Tibial nerve (tissue), 4 donors: ENCODE data around the gene ZNF827. TPM values are rescaled to one million over a fixed set of nuclear protein-coding genes. Genes with fewer than 3 reads are reported as not detected.

Source experiments
- DNase-seq, 2 donors: peaks; one replicate each; pipeline ENCODE4 v3.0.0-alpha.2; 2019; ENCODE audit warnings: low spot score in 2 of 2
- H3K27ac ChIP-seq, 4 donors: fragments of 200-600 bp; sonication (generic) in 3 of 4; one replicate each; pipeline ENCODE4 v1.5.1; 2017 to 2019; ENCODE audit warnings: mild to moderate bottlenecking in 1 of 4
- H3K27me3 ChIP-seq, 2 donors: fragments of 200-600 bp; sonication (generic) in 1 of 2; one replicate each; pipeline versions ENCODE4 v1.5.1 to v1.6.0; 2017 to 2019
- H3K36me3 ChIP-seq, 3 donors: fragments of 200-600 bp; sonication (generic); one replicate each; pipeline ENCODE4 v1.5.1; 2018 to 2019
- H3K4me1 ChIP-seq, 4 donors: fragments of 200-600 bp; sonication (generic) in 3 of 4; one replicate each; pipeline ENCODE4 v1.5.1; 2017 to 2019
- H3K4me3 ChIP-seq, 4 donors: fragments of 200-600 bp; sonication (generic) in 3 of 4; one replicate each; pipeline ENCODE4 v1.5.1; 2017 to 2019; ENCODE audit warnings: mild to moderate bottlenecking in 1 of 4, moderate library complexity in 1 of 4
- H3K9me3 ChIP-seq, 4 donors: fragments of 200-600 bp; sonication (generic) in 3 of 4; one replicate each; pipeline ENCODE4 v1.5.1; 2017 to 2019
- EP300 ChIP-seq, 2 donors: sonication (generic); formaldehyde crosslinking; IDR thresholded peaks; one replicate each; pipeline ENCODE4 v1.6.1; 2017; ENCODE audit warnings: antibody characterized with exemption in 2 of 2, mild to moderate bottlenecking in 1 of 2
- POLR2A ChIP-seq, 2 donors: fragments of 450-650 bp; IDR thresholded peaks; one replicate each; pipeline ENCODE4 v1.6.1; 2017; ENCODE audit warnings: antibody characterized with exemption in 2 of 2, mild to moderate bottlenecking in 2 of 2, moderate library complexity in 2 of 2
- WGBS, 2 donors: methylation state at CpG; one replicate each; pipeline ENCODE4 v1.1.5; 2018; 5-methylcytosine and 5-hydroxymethylcytosine counted together
- total RNA-seq, 4 donors: library from RNA; depleted of rRNA; stranded (reverse); fragments of >200 nt; gene quantifications; one replicate each; pipeline ENCODE4 v1.1.0, GENCODE V29; 2016
- TF ChIP-seq, protein P1 (sequence below), 5 experiments: fragments of 200-600 bp in 3 of 5; fragments of 450-650 bp in 2 of 5; sonication (generic) in 3 of 5; IDR thresholded peaks; one replicate each; pipeline ENCODE4 v1.5.1; 2016 to 2019; ENCODE audit warnings: antibody characterized with exemption in 5 of 5, mild to moderate bottlenecking in 3 of 5, moderate library complexity in 2 of 5

Gene ZNF827
- total RNA-seq, 4 donors from 2014 or later = 3.7 to 10.0 (median 6.4) TPM

GRCh38 chr4:145860446-145860845 is 78.2 kb downstream of the ZNF827 start:
- no peak for TF ChIP-seq POLR2A (IDR thresholded peaks at IDR 0.05)
- TF ChIP-seq, protein P1, sequence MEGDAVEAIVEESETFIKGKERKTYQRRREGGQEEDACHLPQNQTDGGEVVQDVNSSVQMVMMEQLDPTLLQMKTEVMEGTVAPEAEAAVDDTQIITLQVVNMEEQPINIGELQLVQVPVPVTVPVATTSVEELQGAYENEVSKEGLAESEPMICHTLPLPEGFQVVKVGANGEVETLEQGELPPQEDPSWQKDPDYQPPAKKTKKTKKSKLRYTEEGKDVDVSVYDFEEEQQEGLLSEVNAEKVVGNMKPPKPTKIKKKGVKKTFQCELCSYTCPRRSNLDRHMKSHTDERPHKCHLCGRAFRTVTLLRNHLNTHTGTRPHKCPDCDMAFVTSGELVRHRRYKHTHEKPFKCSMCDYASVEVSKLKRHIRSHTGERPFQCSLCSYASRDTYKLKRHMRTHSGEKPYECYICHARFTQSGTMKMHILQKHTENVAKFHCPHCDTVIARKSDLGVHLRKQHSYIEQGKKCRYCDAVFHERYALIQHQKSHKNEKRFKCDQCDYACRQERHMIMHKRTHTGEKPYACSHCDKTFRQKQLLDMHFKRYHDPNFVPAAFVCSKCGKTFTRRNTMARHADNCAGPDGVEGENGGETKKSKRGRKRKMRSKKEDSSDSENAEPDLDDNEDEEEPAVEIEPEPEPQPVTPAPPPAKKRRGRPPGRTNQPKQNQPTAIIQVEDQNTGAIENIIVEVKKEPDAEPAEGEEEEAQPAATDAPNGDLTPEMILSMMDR (IDR thresholded peaks at IDR 0.05) = no peak
- no peak for TF ChIP-seq EP300 (IDR thresholded peaks at IDR 0.05)
- 67 to 70% methylated on average over 5 of the region's 5 CpGs for WGBS, 2 donors
- DNase-seq = no peak

DNA sequence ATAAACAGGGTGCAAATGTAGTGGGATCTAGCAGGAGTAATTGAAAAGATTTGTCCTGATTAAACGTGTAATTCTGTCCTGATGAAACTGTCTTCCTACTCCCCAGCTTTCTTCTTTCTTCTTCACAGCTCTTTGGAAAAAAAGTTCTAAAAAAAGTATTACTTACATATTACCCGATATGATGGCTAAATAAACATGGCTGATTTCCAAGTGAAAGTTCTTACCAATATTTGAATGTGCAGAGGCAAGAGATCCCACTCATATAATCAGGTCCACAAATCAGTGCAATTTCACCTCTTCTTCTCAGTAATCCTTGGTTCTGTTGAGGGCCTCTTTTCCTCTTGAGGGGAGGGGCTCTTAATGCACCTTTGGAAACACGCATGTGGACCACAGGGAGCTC is 78.7 kb downstream of the ZNF827 start:
- no peaks in the 10 kb centered on the region for H3K4me1 ChIP-seq

More at GRCh38 chr4:145860446-145860845, 78.2 kb downstream of the ZNF827 start:
- no peaks in the 10 kb centered on the region for H3K36me3 ChIP-seq
- H3K4me3 ChIP-seq = no peak overlapping the region
- H3K27me3 ChIP-seq = no peaks in the 10 kb centered on the region
- no peaks in the 10 kb centered on the region for H3K4me1 ChIP-seq
- H3K27ac ChIP-seq = no peak overlapping the region
- H3K9me3 ChIP-seq = no peaks in the 10 kb centered on the region

DNA sequence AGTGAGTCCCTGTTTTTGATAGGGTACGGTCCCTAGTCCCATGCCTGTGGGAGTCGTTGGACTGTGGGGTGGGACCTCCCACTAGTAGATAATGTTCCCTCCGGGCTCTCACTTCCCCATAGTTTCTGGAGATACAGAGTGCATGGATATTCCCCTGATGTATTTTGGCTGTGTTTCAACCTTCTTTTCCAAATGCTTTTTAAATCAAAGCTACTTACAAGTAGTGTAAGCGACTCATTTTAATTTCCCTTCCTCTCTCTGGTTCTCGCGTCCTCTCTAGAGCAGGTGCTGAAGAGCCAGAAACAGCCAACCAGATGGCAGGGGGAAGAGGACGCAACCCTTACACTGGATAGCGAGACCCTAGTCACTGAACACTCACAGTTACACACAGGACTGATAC is 79.2 kb downstream of the ZNF827 start:
- no peak overlapping the region for H3K4me3 ChIP-seq
- no peak overlapping the region for H3K27ac ChIP-seq
- no peaks in the 10 kb centered on the region for H3K4me1 ChIP-seq
- no peak for DNase-seq
- TF ChIP-seq, protein P1 (IDR thresholded peaks at IDR 0.05) = no peak
- no peak for TF ChIP-seq EP300 (IDR thresholded peaks at IDR 0.05)
- TF ChIP-seq POLR2A (IDR thresholded peaks at IDR 0.05) = no peak
- no peaks in the 10 kb centered on the region for H3K36me3 ChIP-seq
- 67 to 73% methylated on average over 8 of the region's 8 CpGs for WGBS, 2 donors
- no peaks in the 10 kb centered on the region for H3K9me3 ChIP-seq
- no peaks in the 10 kb centered on the region for H3K27me3 ChIP-seq

More for the DNA sequence above, 78.7 kb downstream of the ZNF827 start:
- Histone ChIP-seq H3K36me3 (no peaks in the 10 kb centered on the region), H3K27ac (no peak overlapping the region), H3K27me3 (no peaks in the 10 kb centered on the region), H3K4me3 (no peak overlapping the region), H3K9me3 (no peaks in the 10 kb centered on the region)
- TF ChIP-seq, protein P1 (IDR thresholded peaks at IDR 0.05) = no peak
- TF ChIP-seq POLR2A (IDR thresholded peaks at IDR 0.05) = no peak
- TF ChIP-seq EP300 (IDR thresholded peaks at IDR 0.05) = no peak
- DNase-seq = no peak
- WGBS, 2 donors = 68 to 70% methylated on average over 3 of the region's 3 CpGs

- no peaks in the 10 kb centered on the region for H3K36me3 ChIP-seq
- WGBS, 2 donors = 56 to 60% methylated on average over 3 of the region's 3 CpGs
- no peak overlapping the region for H3K4me3 ChIP-seq
- no peaks in the 10 kb centered on the region for H3K9me3 ChIP-seq
- TF ChIP-seq POLR2A (IDR thresholded peaks at IDR 0.05) (no peak), EP300 (IDR thresholded peaks at IDR 0.05) (no peak)
- TF ChIP-seq, protein P1 (IDR thresholded peaks at IDR 0.05) = no peak
- H3K27ac ChIP-seq = no peak overlapping the region
- DNase-seq = no peak
- no peaks in the 10 kb centered on the region for H3K27me3 ChIP-seq
- H3K4me1 ChIP-seq = peaks cover 0 to 17% (median 0%) of the 10 kb centered on the region in 4 donors
These were observed 86.3 kb downstream of the ZNF827 start for GRCh38 chr4:145852256-145852839.

DNA sequence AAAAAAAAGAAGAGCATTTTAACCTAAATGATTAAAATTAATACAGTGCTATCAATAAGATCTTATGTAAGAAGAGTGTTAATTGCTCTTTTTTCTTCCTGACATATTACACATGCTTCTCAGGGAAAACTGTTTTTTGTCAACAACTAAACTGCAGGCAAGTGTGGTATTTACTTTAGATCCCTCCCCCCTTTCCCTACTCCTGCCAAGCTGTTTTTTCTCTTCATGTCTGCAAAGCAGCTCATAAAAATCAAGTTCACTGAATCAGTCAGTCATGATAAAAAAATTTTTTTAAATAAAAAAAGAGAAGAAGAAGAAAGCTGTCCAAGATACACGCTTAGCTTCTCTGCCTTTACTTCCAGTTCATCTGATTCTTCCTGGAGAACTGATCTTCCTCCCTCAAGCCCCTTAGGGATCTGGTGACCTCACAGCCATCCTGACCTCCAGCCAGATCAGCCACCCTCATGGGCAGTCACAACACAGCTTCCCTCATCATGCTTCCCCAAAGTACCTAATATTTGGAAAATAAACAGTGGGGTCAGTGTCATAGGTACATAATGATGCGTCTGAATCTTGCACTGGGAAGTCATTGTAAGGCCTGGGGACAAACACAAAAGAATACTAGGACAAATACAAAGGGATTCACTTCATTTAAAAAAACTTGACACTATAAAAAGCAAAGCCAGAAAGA is 87.0 kb downstream of the ZNF827 start:
- Histone ChIP-seq H3K4me3 (no peak overlapping the region), H3K4me1 (peaks cover 0 to 17% (median 0%) of the 10 kb centered on the region in 4 donors), H3K27ac (no peak overlapping the region), H3K36me3 (no peaks in the 10 kb centered on the region), H3K9me3 (no peaks in the 10 kb centered on the region), H3K27me3 (no peaks in the 10 kb centered on the region)
- TF ChIP-seq, protein P1 (IDR thresholded peaks at IDR 0.05) = no peak
- TF ChIP-seq POLR2A (IDR thresholded peaks at IDR 0.05) = no peak
- TF ChIP-seq EP300 (IDR thresholded peaks at IDR 0.05) = no peak
- DNase-seq = no peak
- 65 to 73% methylated on average over 2 of the region's 2 CpGs for WGBS, 2 donors
